HG02571 (cell line): Measurements from ENCODE around the gene DUSP9.
"Not testable (repeated sequence)": the region's sequence is repeated elsewhere in the genome, so short reads cannot be mapped to it uniquely, and the experiment has no call there.

Experiments
- ATAC-seq: cut with Tn5 transposase; IDR thresholded peaks from one replicate; pipeline ENCODE4 v1.9.1; 2021; ENCODE audit warnings: mild to moderate bottlenecking, moderate library complexity; ENCODE audit not compliant: unreplicated experiment

DUSP9 gene, protein sequence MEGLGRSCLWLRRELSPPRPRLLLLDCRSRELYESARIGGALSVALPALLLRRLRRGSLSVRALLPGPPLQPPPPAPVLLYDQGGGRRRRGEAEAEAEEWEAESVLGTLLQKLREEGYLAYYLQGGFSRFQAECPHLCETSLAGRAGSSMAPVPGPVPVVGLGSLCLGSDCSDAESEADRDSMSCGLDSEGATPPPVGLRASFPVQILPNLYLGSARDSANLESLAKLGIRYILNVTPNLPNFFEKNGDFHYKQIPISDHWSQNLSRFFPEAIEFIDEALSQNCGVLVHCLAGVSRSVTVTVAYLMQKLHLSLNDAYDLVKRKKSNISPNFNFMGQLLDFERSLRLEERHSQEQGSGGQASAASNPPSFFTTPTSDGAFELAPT

GRCh38 chrX:153646620-153647373, at the start of gene DUSP9:
TSS of gene DUSP9 (plus strand) at chrX:153647203. CDS start at chrX:153647954, 751 bp downstream.
- no peak for ATAC-seq

DNA sequence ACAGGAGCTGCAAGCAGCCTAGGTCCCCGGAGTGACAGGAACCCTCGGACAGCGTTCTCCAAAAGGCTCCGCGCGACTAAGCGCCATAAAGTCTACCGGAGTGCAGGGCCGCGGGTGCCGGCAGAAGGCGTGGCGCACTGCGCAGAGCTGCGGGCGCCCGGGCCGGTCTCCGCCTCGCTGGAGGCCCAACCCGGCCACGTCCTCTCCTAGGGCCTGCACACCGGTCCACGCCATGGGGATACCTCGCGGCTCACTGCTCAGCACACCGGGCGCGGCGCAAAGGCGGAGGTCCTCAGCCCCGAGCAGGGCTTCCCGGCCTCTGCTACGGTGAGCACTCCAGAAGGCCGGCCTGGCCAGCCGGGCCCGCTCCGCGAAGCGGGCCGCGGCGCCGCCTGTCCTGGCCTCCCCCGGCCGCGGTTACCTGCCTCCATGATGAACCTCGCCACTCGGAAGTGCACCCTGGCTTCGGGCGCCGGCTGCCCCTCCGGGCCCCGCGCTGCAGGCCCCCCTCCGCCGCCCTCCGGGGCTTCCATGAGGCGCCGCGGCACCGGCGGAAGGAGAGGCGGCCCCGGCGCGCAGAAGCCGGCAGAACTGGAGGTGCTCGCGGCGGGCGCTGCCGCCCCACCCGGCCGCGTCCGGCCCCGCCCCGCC, 48.3 kb upstream of the DUSP9 start, which contains the start of gene CCNQ:
TSS of gene CCNQ (minus strand) at position 599 of the 651 bp plus-strand sequence. CDS start at position 533, 66 bp downstream.
- ATAC-seq, result peak; percentile 49

DNA sequence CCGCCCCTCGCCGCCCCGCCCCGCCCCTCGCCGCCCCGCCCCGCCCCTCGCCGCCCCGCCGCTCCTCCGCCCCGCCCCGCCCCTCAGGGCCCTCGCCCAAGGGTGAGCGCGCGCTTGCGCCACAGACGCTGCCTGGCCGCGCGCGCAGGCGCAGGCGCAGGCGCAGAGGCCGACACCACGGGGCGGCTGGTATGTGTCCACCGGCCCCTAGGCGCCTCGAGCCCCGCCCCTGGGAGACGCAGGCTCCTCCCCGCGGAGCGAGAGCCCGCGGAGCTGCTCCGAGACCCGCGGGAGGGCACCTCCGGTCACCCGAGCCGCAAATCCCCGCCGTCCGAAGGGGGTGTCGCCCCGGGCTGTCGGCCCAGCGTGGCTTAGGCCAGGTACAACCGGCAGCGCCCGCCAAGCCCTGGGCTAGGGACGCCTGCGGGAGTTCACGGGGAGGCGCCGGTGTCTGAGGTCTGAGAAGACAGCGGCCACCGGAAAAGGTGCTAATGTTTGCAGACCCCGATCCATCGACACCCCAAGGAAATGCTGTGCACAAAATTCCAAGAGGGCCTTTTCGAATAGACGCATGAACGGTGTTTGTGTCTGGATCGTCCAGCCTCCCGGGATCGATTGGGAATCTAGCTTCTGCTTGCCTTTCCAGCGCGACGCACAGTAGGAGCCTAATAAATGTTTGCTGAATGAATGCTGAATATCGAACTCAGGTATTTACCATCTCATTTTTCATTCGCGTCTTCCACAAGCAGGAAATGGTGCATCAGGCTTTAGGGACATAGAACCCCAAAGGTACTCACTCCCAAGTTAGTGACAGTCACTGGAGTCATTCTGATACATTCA, 47.6 kb upstream of the DUSP9 start:
- peak; percentile 80 for ATAC-seq

- no peak for ATAC-seq
These were observed 47.0 kb upstream of the DUSP9 start for GRCh38 chrX:153600032-153600373.

- no peak for ATAC-seq
These were observed 46.1 kb upstream of the DUSP9 start for GRCh38 chrX:153600921-153601320.

- no peak for ATAC-seq
These were observed 45.4 kb upstream of the DUSP9 start for GRCh38 chrX:153601511-153602110.

DNA sequence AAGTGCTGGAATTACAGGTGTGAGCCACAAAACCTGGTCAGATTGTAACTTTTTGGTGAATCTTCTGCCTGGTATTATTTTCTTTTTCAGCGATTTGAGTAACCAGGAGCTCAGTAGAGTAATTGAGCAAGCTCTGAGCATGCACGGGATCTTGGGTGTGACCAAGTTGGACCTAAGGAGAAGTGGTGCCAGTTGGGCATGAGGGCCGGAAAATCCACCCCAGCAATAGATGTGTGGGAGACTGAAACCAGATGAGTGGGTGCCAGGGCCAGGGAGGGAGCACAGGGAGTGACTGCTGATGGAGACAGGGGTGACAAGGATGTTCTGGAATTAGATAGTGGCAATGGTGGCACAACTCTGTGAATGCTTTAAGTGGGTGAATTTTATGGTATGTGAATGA, 44.4 kb upstream of the DUSP9 start:
- no peak for ATAC-seq

- no peak for ATAC-seq
These were observed 43.8 kb upstream of the DUSP9 start for GRCh38 chrX:153603131-153603656.

- not testable (repeated sequence) for ATAC-seq
These were observed 42.2 kb upstream of the DUSP9 start for GRCh38 chrX:153604666-153605380.

DNA sequence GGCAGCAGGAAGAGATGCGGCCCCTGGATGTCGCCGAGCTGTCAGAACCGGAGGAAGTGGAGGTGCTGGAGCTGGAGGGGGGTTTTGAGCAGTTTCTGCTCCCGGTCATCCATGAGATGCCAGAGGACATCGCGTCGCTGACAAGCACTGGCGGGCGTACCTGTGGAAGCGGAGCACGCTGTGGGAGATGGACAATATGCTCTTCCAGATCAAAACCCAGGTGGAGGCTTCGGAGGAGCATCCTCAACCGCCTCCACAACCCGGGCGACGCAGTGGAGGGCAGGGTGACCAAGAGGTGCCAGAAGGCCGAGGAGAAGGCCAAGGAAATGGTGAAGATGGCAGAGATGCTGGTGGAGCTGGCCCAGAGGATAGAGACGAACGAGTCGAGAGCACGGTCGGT, 40.5 kb upstream of the DUSP9 start:
- ATAC-seq, result no peak

GRCh38 chrX:153608376-153608775, 38.6 kb upstream of the DUSP9 start:
- ATAC-seq, result no peak

DNA sequence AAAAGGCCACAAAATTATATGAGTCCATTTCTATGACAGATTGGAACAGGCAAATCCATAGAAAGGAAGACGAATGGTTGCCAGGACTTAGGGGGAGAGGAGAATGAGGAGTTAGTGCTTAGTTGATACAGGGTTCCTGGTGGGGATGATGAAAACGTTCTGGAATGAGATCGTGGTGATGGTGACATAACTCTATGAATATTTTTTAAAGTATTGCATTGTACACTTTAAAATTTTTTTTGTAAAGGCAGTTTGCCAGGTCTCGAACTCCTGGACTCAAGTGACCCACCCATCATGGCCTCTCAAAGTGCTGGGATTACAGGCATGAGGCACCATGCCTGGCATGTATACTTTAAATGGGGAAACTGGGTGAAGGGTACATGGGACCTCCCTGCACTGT, 38.2 kb upstream of the DUSP9 start:
- no peak for ATAC-seq

- no peak for ATAC-seq
These were observed 36.8 kb upstream of the DUSP9 start for GRCh38 chrX:153609917-153610835.

- ATAC-seq, result no peak
These were observed 36.2 kb upstream of the DUSP9 start for GRCh38 chrX:153610836-153611213.

DNA sequence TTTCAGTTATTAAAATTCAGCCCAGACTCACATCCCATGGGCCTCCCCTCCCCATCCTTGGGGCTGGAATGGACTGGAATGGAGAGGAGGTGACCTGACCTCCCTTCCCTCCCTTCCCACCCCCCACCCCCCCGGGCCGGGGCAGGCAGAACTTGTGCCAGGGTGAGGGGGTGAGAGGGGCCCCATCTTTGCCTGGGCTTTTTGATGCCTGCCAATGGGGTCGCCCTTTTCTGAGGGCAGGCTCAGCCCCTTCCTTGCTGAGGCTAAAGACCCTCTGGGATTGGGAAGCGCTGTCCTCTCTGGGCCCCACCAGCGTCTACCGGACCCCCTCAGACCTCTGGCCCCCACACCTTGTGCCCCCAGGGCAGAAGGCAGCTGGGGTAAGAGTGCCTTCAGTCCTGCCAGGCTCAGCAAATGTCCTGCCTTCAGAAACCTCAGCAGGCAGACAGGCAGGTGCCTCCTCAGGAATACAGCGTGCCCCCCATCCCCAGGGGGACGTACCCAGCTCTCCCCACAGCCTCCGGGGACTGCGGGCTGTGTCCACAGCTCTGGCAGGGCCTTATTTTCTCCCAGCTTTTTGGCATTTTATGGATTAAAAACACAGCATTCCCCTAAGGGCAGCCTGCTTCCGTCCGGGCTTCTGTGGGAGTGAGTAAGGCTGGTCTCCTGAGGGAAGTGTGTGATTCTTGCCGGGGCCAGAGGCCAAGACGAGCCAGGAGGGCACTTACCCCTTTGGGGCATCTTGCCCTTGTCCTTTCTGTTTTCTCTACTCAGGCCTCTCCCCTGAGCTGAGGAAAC, 35.5 kb upstream of the DUSP9 start:
- ATAC-seq, result no peak

DNA sequence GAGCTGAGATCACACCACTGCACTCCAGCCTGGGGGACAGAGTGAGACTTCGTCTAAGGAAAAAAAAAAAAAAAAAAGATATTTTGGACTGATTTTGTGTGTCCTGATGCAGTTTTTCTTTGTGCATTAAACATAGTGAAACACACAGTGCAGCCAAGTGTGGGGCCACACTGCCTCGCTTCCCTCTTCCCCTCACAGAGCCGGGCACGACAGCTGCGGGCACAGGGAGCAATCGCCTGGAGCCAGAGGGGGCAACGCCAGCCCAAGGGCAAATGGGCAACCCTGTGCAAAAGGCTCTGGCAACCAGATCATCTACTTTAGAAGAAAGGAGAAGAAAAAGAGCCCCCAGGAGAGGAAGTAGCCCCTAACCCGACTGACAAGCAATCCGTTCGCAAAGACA, 34.6 kb upstream of the DUSP9 start:
- no peak for ATAC-seq

DNA sequence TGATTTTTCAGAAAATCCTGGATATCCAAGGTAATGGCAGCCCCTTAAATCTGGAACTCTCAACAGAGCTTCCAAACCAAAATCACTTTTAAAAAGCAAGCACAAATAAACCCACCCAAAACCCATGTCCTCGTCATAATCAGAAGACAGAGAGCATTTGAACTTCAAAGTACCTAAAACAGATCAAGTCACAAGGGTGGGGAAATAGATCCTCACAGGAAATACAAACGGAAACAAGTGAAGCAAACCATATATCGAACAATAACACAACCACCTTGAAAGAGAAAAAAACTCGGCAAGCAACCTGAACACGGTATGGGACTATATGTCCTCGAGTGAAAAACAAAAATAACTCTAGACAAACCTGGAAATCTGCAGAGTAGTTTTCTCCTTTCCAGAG, 32.2 kb upstream of the DUSP9 start:
- no peak for ATAC-seq

DNA sequence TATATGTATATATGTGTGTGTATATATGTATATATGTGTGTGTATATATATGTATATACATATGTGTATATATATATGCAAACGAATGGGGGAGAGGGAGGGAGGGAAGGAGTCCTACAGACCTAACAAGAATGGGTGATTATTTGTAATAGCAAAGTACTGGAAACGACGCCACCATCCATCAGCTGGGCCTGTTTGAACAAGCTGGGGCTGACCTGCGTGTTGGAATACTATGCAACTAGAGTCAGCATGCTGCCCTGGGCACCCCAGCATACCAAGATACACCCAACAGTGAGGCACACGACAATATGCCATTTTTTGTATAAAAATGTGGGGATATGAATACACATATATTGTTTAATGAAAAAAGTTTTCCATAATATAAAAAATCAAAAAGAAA, 26.4 kb upstream of the DUSP9 start:
- no peak for ATAC-seq
